Gastroesophageal sphincter (tissue), 3 donors: ENCODE data around the gene TBC1D10B.

Experiments used
- EP300 ChIP-seq: sonication (generic); formaldehyde crosslinking; IDR thresholded peaks from one replicate; pipeline ENCODE4 v1.6.1; 2017; ENCODE audit warnings: antibody characterized with exemption, mild to moderate bottlenecking
- POLR2A ChIP-seq, 2 donors: fragments of 450-650 bp; IDR thresholded peaks; one replicate each; pipeline ENCODE4 v1.6.1; 2017; ENCODE audit warnings: antibody characterized with exemption in 2 of 2, mild to moderate bottlenecking in 2 of 2, moderate library complexity in 1 of 2
- POLR2AphosphoS5 ChIP-seq: sonication (generic); formaldehyde crosslinking; IDR thresholded peaks from one replicate; pipeline ENCODE4 v1.6.1; 2017; ENCODE audit warnings: antibody characterized with exemption
- TF ChIP-seq, protein P1 (sequence below), 4 experiments: fragments of 200-600 bp in 2 of 4; fragments of 450-650 bp in 2 of 4; sonication (generic) in 1 of 4; IDR thresholded peaks; one replicate each; pipeline ENCODE4 v1.5.1; 2017 to 2019; ENCODE audit warnings: antibody characterized with exemption in 4 of 4, mild to moderate bottlenecking in 2 of 4, moderate library complexity in 2 of 4

- TF ChIP-seq, protein P1, sequence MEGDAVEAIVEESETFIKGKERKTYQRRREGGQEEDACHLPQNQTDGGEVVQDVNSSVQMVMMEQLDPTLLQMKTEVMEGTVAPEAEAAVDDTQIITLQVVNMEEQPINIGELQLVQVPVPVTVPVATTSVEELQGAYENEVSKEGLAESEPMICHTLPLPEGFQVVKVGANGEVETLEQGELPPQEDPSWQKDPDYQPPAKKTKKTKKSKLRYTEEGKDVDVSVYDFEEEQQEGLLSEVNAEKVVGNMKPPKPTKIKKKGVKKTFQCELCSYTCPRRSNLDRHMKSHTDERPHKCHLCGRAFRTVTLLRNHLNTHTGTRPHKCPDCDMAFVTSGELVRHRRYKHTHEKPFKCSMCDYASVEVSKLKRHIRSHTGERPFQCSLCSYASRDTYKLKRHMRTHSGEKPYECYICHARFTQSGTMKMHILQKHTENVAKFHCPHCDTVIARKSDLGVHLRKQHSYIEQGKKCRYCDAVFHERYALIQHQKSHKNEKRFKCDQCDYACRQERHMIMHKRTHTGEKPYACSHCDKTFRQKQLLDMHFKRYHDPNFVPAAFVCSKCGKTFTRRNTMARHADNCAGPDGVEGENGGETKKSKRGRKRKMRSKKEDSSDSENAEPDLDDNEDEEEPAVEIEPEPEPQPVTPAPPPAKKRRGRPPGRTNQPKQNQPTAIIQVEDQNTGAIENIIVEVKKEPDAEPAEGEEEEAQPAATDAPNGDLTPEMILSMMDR (IDR thresholded peaks at IDR 0.05), result no peak
- no peak for TF ChIP-seq POLR2A (IDR thresholded peaks at IDR 0.05)
- no peak for TF ChIP-seq POLR2AphosphoS5
- no peak for TF ChIP-seq EP300
Observed at GRCh38 chr16:30374538-30374937, 4.2 kb upstream of the TBC1D10B start, which contains the start of gene MYL11.
